Adipocyte (in vitro differentiated cells): ENCODE measurements around the gene ATG2B.

Source experiments
- DNase-seq: peaks from one replicate; pipeline ENCODE4 v3.0.0-alpha.2; 2015; ENCODE audit warnings: low read depth
- H3K27me3 ChIP-seq: replicated peaks from 2 replicates; pipeline ENCODE4 v1.7.0; 2013; ENCODE audit warnings: mild to moderate bottlenecking, low read length, moderate library complexity; ENCODE audit not compliant: control insufficient read depth, insufficient read depth
- H3K36me3 ChIP-seq: 2 replicates; pipeline ENCODE4 v1.7.0; 2013; ENCODE audit warnings: low read length, mild to moderate bottlenecking, moderate library complexity; ENCODE audit not compliant: control insufficient read depth, insufficient read depth, severe bottlenecking
- H3K4me1 ChIP-seq: 2 replicates; pipeline ENCODE4 v1.7.0; 2013; ENCODE audit warnings: mild to moderate bottlenecking, low read length, moderate library complexity; ENCODE audit not compliant: control insufficient read depth, insufficient read depth
- H3K4me3 ChIP-seq: 2 replicates; pipeline ENCODE4 v1.7.0; 2013; ENCODE audit warnings: mild to moderate bottlenecking, low read length, moderate library complexity
- H3K9ac ChIP-seq: 2 replicates; pipeline ENCODE4 v1.7.0; 2013; ENCODE audit warnings: mild to moderate bottlenecking, low read length, moderate library complexity
- H3K9me3 ChIP-seq: 2 replicates; pipeline ENCODE4 v1.7.0; 2013; ENCODE audit warnings: mild to moderate bottlenecking, low read length, moderate library complexity; ENCODE audit not compliant: control insufficient read depth

The ATG2B gene, protein sequence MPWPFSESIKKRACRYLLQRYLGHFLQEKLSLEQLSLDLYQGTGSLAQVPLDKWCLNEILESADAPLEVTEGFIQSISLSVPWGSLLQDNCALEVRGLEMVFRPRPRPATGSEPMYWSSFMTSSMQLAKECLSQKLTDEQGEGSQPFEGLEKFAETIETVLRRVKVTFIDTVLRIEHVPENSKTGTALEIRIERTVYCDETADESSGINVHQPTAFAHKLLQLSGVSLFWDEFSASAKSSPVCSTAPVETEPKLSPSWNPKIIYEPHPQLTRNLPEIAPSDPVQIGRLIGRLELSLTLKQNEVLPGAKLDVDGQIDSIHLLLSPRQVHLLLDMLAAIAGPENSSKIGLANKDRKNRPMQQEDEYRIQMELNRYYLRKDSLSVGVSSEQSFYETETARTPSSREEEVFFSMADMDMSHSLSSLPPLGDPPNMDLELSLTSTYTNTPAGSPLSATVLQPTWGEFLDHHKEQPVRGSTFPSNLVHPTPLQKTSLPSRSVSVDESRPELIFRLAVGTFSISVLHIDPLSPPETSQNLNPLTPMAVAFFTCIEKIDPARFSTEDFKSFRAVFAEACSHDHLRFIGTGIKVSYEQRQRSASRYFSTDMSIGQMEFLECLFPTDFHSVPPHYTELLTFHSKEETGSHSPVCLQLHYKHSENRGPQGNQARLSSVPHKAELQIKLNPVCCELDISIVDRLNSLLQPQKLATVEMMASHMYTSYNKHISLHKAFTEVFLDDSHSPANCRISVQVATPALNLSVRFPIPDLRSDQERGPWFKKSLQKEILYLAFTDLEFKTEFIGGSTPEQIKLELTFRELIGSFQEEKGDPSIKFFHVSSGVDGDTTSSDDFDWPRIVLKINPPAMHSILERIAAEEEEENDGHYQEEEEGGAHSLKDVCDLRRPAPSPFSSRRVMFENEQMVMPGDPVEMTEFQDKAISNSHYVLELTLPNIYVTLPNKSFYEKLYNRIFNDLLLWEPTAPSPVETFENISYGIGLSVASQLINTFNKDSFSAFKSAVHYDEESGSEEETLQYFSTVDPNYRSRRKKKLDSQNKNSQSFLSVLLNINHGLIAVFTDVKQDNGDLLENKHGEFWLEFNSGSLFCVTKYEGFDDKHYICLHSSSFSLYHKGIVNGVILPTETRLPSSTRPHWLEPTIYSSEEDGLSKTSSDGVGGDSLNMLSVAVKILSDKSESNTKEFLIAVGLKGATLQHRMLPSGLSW (N-terminal part only)

DNA sequence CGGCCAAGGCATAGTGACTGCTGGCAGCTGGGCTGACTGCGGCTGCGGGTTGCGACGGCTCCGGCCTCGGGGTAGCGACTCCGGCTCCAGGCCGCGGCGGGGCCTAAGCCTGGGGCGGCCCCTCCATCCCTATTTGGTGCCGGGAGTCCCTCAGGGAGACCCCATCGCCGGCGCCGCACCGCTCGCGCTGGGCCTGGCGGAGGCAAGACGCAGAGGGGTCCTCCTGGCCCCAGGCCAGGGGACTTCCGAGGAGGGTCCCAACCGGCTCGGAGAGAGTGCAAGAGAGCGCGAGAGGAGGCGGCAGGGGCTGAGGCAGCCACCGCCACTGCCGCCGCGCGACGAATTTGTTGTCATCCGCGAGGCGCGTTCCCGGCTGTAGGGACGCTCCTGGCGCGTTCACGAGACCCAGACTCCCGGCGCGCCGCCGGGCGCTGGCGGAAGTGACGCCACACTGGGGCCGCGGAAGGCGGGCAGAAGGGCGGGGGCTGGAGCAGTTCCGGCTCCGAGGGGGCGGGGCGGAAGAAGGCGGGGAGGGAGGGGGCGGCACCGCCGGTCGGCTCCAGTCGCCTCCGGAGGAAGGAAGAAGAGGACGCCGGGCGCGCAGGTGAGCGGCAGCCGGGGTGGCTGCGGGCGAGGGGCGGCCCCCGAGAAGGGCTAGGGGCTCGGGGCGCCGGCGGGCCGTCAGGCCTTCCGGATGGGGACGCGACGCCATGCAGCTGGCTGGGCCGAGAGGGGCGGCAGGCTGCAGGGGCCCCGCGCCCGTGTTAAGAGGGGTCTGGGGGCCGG lies at the start of gene ATG2B, which contains the start of gene GSKIP:
TSS of gene ATG2B (minus strand) at position 377 of the 786 bp plus-strand sequence. CDS start at position 12, 365 bp downstream.
TSS of gene GSKIP (plus strand) at position 562 of the 786 bp plus-strand sequence. CDS start 18,722 bp downstream, outside the sequence.
- peak; percentile 98 for DNase-seq
- H3K4me3 ChIP-seq, result peak within 1 kb of the TSS; percentile 97
- H3K4me1 ChIP-seq, result peaks cover 21% of the 10 kb centered on the region
- H3K36me3 ChIP-seq, result no peaks in the 10 kb centered on the region
- H3K9ac ChIP-seq, result peak within 1 kb of the TSS; percentile 95
- no peaks in the 10 kb centered on the region for H3K27me3 ChIP-seq
- no peaks in the 10 kb centered on the region for H3K9me3 ChIP-seq

DNA sequence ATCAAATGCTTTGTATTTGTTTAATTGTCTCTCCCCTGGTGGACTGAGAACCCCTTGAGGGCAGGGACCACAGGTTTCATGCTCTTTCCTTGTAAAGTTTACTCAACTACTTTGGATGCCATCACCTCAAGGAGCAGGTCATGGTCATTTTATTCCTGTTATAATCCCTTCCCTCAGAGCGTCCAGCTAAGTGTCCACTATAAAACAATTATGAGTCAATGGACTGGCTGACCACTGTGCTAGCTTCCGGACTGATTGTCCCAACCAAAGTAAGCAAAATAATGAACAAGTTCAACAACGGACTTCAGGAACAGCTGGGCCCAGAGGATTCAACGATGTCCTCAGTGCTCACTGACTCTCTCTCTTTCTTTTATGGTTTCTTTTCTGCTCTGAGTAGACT lies 47.0 kb upstream of the ATG2B start:
- no peaks in the 10 kb centered on the region for H3K4me1 ChIP-seq
- H3K4me3 ChIP-seq, result no peak overlapping the region
- no peak overlapping the region for H3K9ac ChIP-seq
- no peaks in the 10 kb centered on the region for H3K27me3 ChIP-seq
- H3K9me3 ChIP-seq, result no peaks in the 10 kb centered on the region
- DNase-seq, result no peak
- H3K36me3 ChIP-seq, result no peaks in the 10 kb centered on the region

DNA sequence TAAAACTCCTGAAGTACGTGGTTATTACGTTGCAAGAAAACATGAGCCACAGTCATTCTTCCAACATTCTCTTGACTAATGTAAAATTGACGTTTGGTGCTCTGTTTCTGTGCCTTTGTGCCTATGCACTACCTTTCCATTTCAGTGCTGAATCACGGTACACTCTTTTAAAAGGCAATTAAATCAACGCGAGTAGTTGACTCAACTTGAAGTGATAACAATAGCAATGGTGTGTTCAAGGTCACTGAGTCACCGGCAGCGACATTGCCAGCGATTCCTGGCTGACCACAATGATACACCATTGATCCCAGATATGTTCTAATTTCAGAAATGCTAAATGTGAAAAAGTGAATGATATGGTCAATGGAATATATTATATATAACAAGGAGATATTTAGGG lies 46.6 kb upstream of the ATG2B start:
- Histone ChIP-seq H3K4me1 (no peaks in the 10 kb centered on the region), H3K27me3 (no peaks in the 10 kb centered on the region), H3K9me3 (no peaks in the 10 kb centered on the region), H3K36me3 (no peaks in the 10 kb centered on the region), H3K9ac (no peak overlapping the region), H3K4me3 (no peak overlapping the region)
- no peak for DNase-seq

DNA sequence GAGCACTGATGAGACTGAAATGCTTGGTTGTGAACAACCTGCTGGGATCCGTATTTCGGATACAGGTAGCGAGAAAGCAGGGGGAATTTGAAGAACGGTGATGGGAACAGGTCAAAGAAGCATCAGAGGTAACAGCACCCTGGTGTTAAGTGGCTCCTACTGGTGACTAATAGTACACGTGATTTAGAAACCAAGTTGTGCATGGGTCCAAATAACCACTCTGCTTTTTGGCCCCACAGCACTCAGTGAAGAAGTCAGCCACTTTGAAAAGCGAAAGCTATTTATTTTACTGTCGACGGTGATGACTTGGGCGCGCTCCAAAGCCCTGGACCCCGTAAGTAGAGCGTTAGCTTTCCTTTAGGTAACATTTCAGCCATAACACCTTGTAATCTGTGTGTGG lies 45.5 kb upstream of the ATG2B start:
- no peak overlapping the region for H3K4me3 ChIP-seq
- H3K27me3 ChIP-seq, result no peaks in the 10 kb centered on the region
- DNase-seq, result no peak
- no peak overlapping the region for H3K9ac ChIP-seq
- H3K36me3 ChIP-seq, result no peaks in the 10 kb centered on the region
- H3K9me3 ChIP-seq, result no peaks in the 10 kb centered on the region
- peaks cover 5% of the 10 kb centered on the region for H3K4me1 ChIP-seq

DNA sequence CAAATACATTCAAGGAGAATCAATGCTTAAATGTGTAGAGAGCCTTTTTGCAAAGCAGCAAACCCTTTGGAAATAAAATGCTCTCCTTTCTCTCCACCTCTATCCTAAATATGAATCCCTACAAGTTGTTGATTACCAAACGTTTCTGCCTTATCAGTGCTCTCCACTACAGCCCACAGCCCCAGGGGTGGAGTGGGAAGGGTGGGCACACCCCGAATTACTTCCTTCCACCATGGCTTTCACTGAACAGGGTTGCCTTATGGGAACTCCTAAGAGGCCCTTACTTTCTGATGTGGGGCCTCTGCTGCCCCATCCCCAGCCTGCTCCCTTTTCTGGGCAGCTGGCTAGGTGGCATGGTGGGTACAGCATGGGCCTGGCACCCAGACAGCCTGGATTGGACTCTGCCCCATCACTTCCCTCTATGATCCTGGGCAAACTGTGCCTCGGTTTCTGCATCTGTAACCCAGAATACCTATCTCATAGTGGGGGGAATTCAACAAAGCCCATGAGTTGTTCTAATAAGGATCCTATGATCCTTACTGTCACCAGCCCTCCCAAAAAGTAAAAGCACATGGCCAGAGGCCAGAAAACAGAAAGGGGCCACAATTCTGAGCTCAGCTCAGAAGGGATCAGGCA lies 44.9 kb upstream of the ATG2B start:
- no peak for DNase-seq
- Histone ChIP-seq H3K4me1 (peaks cover 5% of the 10 kb centered on the region), H3K9ac (no peak overlapping the region), H3K27me3 (peaks cover 4% of the 10 kb centered on the region), H3K9me3 (no peaks in the 10 kb centered on the region), H3K4me3 (no peak overlapping the region), H3K36me3 (no peaks in the 10 kb centered on the region)

DNA sequence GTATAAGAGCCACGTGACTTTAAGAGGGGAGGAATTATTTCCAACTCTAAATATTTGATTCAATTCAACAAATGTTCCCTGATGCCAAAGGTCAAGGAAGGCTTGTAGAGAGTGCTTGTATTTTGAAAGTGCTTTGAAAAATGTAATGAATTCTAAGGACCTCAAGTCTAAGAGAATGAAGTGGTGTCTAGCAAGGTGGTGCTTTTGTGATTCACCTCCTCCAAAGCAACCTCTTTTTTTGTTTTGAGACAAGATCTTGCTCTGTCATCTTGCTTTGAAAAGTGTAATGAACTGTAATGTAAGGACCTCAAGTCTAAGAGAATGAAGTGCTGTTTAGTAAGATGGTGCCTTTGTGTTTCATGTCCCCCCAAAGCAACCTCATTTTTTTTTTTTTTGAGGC lies 42.5 kb upstream of the ATG2B start:
- no peak for DNase-seq

DNA sequence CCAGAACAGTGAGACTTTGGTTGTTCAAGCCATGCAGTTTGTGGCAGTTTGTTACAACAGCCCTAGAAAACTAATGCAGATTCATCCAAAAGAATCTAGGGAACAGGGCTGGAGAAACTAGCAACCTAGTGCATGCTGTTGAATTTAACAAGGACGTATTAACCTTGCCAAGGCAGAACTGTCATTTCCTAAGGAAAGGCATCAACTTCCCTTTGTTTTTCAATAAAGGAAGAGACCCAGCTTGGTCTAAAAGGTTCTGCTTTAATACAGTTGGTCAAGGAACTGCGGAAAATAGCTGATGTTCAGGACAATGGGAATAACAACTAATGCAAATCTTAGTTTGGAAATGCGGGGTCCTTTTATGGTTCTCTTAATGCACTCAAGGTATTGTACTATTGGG lies 40.3 kb upstream of the ATG2B start:
- Histone ChIP-seq H3K4me1 (peaks cover 5% of the 10 kb centered on the region), H3K9me3 (no peaks in the 10 kb centered on the region), H3K27me3 (peaks cover 26% of the 10 kb centered on the region), H3K4me3 (no peak overlapping the region), H3K9ac (no peak overlapping the region), H3K36me3 (no peaks in the 10 kb centered on the region)
- no peak for DNase-seq

More for the DNA sequence above, 42.5 kb upstream of the ATG2B start:
- H3K27me3 ChIP-seq, result peaks cover 15% of the 10 kb centered on the region
- H3K4me1 ChIP-seq, result peaks cover 5% of the 10 kb centered on the region
- H3K36me3 ChIP-seq, result no peaks in the 10 kb centered on the region
- no peak overlapping the region for H3K4me3 ChIP-seq
- no peak overlapping the region for H3K9ac ChIP-seq
- no peaks in the 10 kb centered on the region for H3K9me3 ChIP-seq

DNA sequence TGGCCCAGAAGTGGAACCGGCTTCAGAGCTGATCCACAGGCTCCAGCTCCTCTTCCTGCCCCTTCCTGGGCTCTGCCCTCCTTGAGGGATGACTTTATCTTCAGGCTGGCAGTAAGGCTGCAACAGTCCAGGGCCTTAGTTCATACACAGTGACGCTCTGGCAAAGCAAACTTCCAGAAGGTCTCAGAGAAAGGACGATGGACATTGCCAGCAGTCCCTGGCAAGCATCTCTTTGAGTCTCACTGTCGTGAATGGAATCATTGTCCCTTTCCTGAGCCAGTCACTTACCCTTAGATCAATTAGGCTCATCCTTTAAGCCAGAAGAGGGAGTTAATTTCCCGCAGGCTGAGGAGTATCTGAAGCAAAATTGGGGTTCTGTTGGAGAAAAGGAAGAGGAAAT lies 37.4 kb upstream of the ATG2B start:
- peaks cover 26% of the 10 kb centered on the region for H3K27me3 ChIP-seq

DNA sequence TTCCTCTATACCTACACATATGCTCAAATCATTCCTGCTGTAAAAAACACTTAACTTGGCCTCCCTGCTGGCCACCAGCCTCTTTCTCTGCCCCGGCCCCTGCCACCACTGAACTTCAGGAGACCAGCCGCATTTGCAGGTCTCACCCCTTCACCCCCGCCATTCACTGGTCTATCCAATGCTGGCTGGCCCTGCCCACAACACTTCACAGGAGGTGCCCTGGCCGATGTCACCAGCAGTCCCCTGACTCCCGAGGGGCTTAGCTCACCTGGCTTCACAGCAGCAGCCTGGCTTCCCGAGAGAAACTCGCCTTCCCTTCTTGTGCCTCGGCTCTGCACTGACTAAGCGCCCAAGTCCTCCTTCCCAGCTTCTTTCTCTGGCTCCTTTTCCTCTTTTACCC lies 36.3 kb upstream of the ATG2B start:
- Histone ChIP-seq H3K36me3 (no peaks in the 10 kb centered on the region), H3K9ac (no peak overlapping the region)

More for the DNA sequence above, 37.4 kb upstream of the ATG2B start:
- Histone ChIP-seq H3K9ac (no peak overlapping the region), H3K4me3 (no peak overlapping the region), H3K36me3 (no peaks in the 10 kb centered on the region), H3K4me1 (peaks cover 5% of the 10 kb centered on the region), H3K9me3 (no peaks in the 10 kb centered on the region)
- no peak for DNase-seq

DNA sequence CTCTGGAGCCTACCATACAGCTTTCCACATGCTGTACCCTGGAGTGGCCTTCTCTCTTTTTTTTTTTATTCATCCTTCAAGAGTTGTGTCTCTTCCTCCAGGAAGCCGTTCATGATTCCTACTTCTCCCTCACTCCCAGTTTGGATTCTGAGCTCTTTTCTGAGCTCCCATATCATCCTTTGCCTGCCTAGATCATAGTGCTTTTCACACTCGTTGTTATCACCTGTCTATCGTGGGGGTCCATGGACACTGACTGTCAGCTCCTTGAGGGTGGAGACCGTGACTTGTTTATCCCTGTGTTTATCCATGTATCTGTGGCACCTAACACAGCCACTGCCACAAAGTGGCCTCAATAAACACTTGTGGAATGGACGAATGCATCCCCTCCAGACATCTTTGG lies 35.8 kb upstream of the ATG2B start:
- Histone ChIP-seq H3K9ac (no peak overlapping the region), H3K27me3 (peaks cover 26% of the 10 kb centered on the region), H3K36me3 (no peaks in the 10 kb centered on the region), H3K9me3 (no peaks in the 10 kb centered on the region), H3K4me1 (no peaks in the 10 kb centered on the region), H3K4me3 (no peak overlapping the region)
- DNase-seq, result no peak

More for the DNA sequence above, 36.3 kb upstream of the ATG2B start:
- no peak for DNase-seq
- H3K9me3 ChIP-seq, result no peaks in the 10 kb centered on the region
- H3K4me3 ChIP-seq, result no peak overlapping the region
- H3K27me3 ChIP-seq, result peaks cover 26% of the 10 kb centered on the region
- peaks cover 3% of the 10 kb centered on the region for H3K4me1 ChIP-seq
